COLO668 (cell line): ENCODE results near the gene WDR55.
"Not testable (repeated sequence)": the region's sequence is repeated elsewhere in the genome, so short reads cannot be mapped to it uniquely, and the experiment has no call there.

Experiments
- DNase-seq: peaks from one replicate; lab custom pipeline; 2025; ENCODE audit not compliant: unreplicated experiment; lab: John Stamatoyannopoulos, UW

Gene WDR55

GRCh38 chr5:140664359-140665119 is at the start of gene WDR55:
TSS of gene WDR55 (plus strand) at chr5:140664904. CDS start at chr5:140664913, 9 bp downstream.
- DNase-seq = peak; percentile 91

- no peak for DNase-seq
Observed at GRCh38 chr5:140622301-140622700, 42.4 kb upstream of the WDR55 start.

- not testable (repeated sequence) for DNase-seq
Observed at GRCh38 chr5:140623061-140623460, 41.6 kb upstream of the WDR55 start.

- DNase-seq = not testable (repeated sequence)
Observed at GRCh38 chr5:140624886-140625285, 39.8 kb upstream of the WDR55 start.

- no peak for DNase-seq
Observed at GRCh38 chr5:140627972-140628371, 36.7 kb upstream of the WDR55 start.

- no peak for DNase-seq
Observed at GRCh38 chr5:140628711-140629110, 36.0 kb upstream of the WDR55 start.

GRCh38 chr5:140630292-140631035 is 34.2 kb upstream of the WDR55 start:
- DNase-seq = no peak

- DNase-seq = no peak
Observed at GRCh38 chr5:140631036-140631417, 33.7 kb upstream of the WDR55 start.

- DNase-seq = peak; percentile 61
Observed at GRCh38 chr5:140631831-140632365, 32.8 kb upstream of the WDR55 start.

GRCh38 chr5:140632366-140633020 is 32.2 kb upstream of the WDR55 start:
- peak; percentile 58 for DNase-seq

GRCh38 chr5:140633021-140633471 is 31.7 kb upstream of the WDR55 start, which contains the start of gene CD14:
TSS of gene CD14 (minus strand) at chr5:140633175. CDS start at chr5:140633071, 104 bp downstream.
- peak; percentile 64 for DNase-seq

GRCh38 chr5:140633501-140633900 is 31.2 kb upstream of the WDR55 start:
- DNase-seq = no peak

- no peak for DNase-seq
Observed at GRCh38 chr5:140634103-140634502, 30.6 kb upstream of the WDR55 start.

GRCh38 chr5:140635291-140636257 is 29.1 kb upstream of the WDR55 start:
- DNase-seq = no peak

GRCh38 chr5:140637371-140638100 is 27.2 kb upstream of the WDR55 start:
- no peak for DNase-seq

GRCh38 chr5:140638898-140639147 is 25.9 kb upstream of the WDR55 start:
- not testable (repeated sequence) for DNase-seq

- peak; percentile 93 for DNase-seq
Observed at GRCh38 chr5:140639148-140639981, 25.3 kb upstream of the WDR55 start, which contains the start of gene TMCO6. TSS of gene TMCO6 (plus strand) at chr5:140639451. CDS start at chr5:140639528, 77 bp downstream.

GRCh38 chr5:140641716-140642115 is 23.0 kb upstream of the WDR55 start:
- no peak for DNase-seq

- no peak for DNase-seq
Observed at GRCh38 chr5:140642718-140643117, 22.0 kb upstream of the WDR55 start.
